ENCODE results near the gene E2F3.

- TF ChIP-seq, protein P1, sequence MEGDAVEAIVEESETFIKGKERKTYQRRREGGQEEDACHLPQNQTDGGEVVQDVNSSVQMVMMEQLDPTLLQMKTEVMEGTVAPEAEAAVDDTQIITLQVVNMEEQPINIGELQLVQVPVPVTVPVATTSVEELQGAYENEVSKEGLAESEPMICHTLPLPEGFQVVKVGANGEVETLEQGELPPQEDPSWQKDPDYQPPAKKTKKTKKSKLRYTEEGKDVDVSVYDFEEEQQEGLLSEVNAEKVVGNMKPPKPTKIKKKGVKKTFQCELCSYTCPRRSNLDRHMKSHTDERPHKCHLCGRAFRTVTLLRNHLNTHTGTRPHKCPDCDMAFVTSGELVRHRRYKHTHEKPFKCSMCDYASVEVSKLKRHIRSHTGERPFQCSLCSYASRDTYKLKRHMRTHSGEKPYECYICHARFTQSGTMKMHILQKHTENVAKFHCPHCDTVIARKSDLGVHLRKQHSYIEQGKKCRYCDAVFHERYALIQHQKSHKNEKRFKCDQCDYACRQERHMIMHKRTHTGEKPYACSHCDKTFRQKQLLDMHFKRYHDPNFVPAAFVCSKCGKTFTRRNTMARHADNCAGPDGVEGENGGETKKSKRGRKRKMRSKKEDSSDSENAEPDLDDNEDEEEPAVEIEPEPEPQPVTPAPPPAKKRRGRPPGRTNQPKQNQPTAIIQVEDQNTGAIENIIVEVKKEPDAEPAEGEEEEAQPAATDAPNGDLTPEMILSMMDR (IDR thresholded peaks at IDR 0.05): no peak
- peak in 1 of 2 donors; percentile 23 for TF ChIP-seq POLR2AphosphoS5 (IDR thresholded peaks at IDR 0.05)
Observed at GRCh38 chr6:20483887-20484497, 82.3 kb downstream of the E2F3 start.

Measured in upper lobe of left lung (tissue), 4 donors.